ENCODE results near the gene GPR68. TPM values are rescaled to one million over a fixed set of nuclear protein-coding genes. Genes with fewer than 3 reads are reported as not detected.
A peak's percentile ranks its signal among the peaks of the same experiment; 100 is the strongest.

The GPR68 gene
- total RNA-seq, 2 donors from 2014 or later = 0.37 to 0.66 TPM

DNA sequence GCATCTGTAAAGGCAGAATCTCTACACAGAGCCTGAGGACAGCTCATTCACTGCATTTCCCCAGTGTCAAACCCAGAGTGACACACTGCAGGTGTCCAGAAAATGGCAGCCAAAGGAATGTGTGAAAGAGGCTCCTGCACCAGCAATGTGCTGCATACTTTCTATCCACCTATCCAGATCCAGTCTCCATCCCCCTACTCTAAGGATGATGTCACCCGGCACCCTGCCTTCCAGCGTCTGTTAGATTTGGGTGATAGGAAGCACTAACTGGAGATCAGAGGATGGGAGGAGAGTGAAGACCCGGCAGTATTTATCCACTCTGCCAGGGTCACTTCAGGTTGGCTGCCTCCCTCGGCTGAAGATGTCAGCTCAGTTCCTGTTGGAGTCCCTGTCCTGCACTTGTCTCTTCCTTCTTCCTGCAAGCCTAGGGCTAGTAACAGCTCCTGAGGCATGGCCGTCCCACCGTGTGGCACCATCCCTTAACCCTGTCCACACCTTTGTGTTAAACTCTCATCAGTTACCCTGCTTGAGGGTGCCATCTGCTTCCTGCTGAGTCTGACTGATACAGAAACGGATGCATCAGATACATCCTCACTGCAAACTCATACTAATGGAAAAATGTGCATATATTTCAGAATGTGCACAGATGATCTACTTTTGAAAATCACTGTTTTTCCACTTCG is 13.0 kb upstream of the GPR68 start:
- peak overlapping the region; percentile 15 for H3K27ac ChIP-seq

DNA sequence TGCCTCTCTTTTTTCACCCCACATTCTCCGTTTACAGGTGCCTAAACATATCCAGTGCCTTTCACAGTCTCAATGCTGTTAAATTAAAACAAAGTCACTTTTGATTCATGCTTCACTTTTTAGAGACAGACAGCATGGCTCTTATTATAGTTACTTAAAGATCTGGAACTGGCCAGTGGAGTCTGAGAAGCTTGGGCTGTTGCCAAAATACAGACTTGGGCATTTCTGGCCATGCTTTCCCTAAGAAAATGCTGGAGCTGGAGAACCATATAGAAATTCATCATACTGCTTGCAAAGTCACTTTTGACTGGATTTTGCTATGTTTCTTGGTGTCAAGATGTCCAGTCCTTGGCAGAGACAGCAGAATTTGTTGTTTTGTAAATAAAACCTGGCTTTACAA is 12.2 kb upstream of the GPR68 start:
- TF ChIP-seq, protein P1, sequence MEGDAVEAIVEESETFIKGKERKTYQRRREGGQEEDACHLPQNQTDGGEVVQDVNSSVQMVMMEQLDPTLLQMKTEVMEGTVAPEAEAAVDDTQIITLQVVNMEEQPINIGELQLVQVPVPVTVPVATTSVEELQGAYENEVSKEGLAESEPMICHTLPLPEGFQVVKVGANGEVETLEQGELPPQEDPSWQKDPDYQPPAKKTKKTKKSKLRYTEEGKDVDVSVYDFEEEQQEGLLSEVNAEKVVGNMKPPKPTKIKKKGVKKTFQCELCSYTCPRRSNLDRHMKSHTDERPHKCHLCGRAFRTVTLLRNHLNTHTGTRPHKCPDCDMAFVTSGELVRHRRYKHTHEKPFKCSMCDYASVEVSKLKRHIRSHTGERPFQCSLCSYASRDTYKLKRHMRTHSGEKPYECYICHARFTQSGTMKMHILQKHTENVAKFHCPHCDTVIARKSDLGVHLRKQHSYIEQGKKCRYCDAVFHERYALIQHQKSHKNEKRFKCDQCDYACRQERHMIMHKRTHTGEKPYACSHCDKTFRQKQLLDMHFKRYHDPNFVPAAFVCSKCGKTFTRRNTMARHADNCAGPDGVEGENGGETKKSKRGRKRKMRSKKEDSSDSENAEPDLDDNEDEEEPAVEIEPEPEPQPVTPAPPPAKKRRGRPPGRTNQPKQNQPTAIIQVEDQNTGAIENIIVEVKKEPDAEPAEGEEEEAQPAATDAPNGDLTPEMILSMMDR (IDR thresholded peaks at IDR 0.05) = no peak
- H3K27ac ChIP-seq = no peak overlapping the region

More for the DNA sequence above, 13.0 kb upstream of the GPR68 start:
- H3K4me3 ChIP-seq = no peak overlapping the region
- intact Hi-C loops (cut with DNase I) = no loop called here
- TF ChIP-seq, protein P1 (IDR thresholded peaks at IDR 0.05) = no peak
- no peak overlapping the region for H3K9ac ChIP-seq (ENCODE audit: low read depth in 2 of 2, low read length in 2 of 2)
- no peaks in the 10 kb centered on the region for H3K4me1 ChIP-seq
- no peaks in the 10 kb centered on the region for H3K27me3 ChIP-seq
- no peaks in the 10 kb centered on the region for H3K9me3 ChIP-seq
- DNase-seq = no peak
- H3K36me3 ChIP-seq = no peaks in the 10 kb centered on the region

DNA sequence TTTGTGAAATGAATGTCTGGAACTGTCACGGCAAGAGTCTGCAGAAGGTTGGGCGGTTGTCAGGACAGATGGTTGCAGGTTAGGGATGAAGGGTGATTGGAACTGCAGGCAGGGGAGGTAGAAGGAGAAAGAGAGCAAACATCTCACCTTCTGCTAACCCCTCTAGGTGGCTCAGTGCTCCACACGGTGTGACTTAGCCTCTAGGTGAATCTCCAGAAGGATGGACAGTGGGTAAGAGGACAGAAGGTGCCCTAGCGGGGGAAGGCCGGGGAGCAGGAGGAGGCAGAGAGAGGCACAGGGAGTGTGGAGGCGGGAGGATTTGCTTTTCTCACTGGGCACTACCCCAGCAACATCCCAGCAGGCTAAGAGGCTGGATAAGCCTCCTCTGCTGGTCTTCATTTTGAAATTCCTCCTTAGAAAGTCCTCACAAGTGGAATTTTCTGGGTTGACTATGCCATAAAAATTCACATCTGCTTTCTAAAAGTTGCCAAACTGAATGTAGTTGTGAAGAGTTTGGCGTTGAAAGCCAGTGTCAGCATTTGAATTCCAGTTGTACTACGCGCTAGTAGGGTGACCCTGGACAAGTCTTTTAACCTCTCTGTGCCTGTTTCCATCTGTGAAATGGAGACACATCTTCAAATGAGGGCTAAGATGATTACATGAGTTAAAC is 10.7 kb upstream of the GPR68 start:
- Histone ChIP-seq H3K27me3 (no peaks in the 10 kb centered on the region), H3K9ac (ENCODE audit: low read depth in 2 of 2, low read length in 2 of 2) (no peak overlapping the region), H3K27ac (no peak overlapping the region), H3K36me3 (no peaks in the 10 kb centered on the region), H3K4me3 (no peak overlapping the region), H3K4me1 (no peaks in the 10 kb centered on the region), H3K9me3 (no peaks in the 10 kb centered on the region)
- no peak for DNase-seq
- intact Hi-C loops (cut with DNase I) = no loop called here
- TF ChIP-seq, protein P1 (IDR thresholded peaks at IDR 0.05) = no peak

More for the DNA sequence above, 12.2 kb upstream of the GPR68 start:
- no peaks in the 10 kb centered on the region for H3K27me3 ChIP-seq
- DNase-seq = no peak
- H3K4me3 ChIP-seq = no peak overlapping the region
- H3K36me3 ChIP-seq = no peaks in the 10 kb centered on the region
- no peak overlapping the region for H3K9ac ChIP-seq (ENCODE audit: low read depth in 2 of 2, low read length in 2 of 2)
- no peaks in the 10 kb centered on the region for H3K9me3 ChIP-seq
- intact Hi-C loops (cut with DNase I) = no loop called here
- no peaks in the 10 kb centered on the region for H3K4me1 ChIP-seq

DNA sequence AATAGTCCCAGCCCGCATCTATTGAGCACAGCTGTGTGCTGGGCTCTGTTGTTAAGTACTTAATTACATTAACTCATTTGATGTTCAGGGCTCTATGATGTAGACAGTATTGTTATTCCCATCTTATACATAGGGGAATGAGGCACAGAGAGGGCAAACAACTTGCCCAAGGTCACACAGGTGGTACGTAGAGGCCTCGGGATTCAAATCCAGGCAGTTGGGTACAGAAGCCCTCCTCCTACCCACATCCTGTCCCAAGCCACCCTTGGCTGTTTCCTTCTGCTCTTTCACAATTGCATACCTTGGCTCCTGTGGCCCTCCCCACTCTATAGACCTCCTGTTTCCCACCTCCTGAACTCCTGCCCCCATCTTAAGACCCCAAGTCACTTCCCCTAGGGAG is 10.0 kb upstream of the GPR68 start:
- no peak for DNase-seq
- Histone ChIP-seq H3K4me1 (no peaks in the 10 kb centered on the region), H3K9me3 (no peaks in the 10 kb centered on the region), H3K36me3 (no peaks in the 10 kb centered on the region), H3K9ac (ENCODE audit: low read depth in 2 of 2, low read length in 2 of 2) (no peak overlapping the region), H3K4me3 (no peak overlapping the region), H3K27me3 (no peaks in the 10 kb centered on the region), H3K27ac (no peak overlapping the region)
- intact Hi-C loops (cut with DNase I) = no loop called here
- TF ChIP-seq, protein P1 (IDR thresholded peaks at IDR 0.05) = no peak

DNA sequence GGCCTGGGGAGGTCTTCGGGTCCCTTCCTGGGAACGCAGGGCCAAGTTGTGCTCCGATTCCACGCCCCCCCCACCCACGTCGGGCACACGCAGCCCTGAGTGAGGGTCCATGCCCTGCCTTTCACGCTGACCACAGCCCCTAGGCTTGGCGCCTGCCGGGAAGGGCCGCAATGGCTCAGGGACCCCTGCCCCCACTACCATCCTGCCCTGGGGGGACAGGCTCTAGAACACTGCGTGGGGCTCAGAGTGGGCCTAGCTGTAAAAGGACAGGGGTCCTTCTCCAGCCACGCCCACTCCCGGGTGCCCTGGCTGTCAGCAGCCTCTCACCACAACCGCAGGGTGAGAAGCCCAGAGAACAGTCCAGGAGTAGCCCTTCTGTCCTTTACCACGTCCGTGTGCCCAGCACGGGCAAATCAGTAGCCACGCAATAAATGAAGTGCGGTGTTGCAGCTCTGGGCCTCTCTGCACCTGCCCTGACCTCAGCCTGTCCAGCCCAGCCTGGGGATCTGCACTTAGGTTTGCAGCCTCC is 9.4 kb upstream of the GPR68 start:
- Histone ChIP-seq H3K4me1 (no peaks in the 10 kb centered on the region), H3K36me3 (no peaks in the 10 kb centered on the region), H3K9ac (ENCODE audit: low read depth in 2 of 2, low read length in 2 of 2) (peak overlapping the region in 1 of 2 donors; percentile 73), H3K27ac (no peak overlapping the region), H3K9me3 (no peaks in the 10 kb centered on the region), H3K27me3 (no peaks in the 10 kb centered on the region), H3K4me3 (peak overlapping the region; percentile 53)
- TF ChIP-seq, protein P1 (IDR thresholded peaks at IDR 0.05) = no peak
- no peak for DNase-seq
- intact Hi-C loops (cut with DNase I) = no loop called here

Measured in colonic mucosa (tissue), 4 donors.